HG03571 (cell line): ENCODE results near the gene SPACA9.

ENCODE experiments used
- ATAC-seq: cut with Tn5 transposase; IDR thresholded peaks from one replicate; pipeline ENCODE4 v1.9.1; 2021; ENCODE audit not compliant: unreplicated experiment

Gene SPACA9

GRCh38 chr9:132878695-132879456 lies at the start of gene SPACA9:
Gene SPACA9, plus strand, starts transcription at chr9:132878898. Its CDS starts 5,050 bp downstream, at chr9:132883948.
- ATAC-seq: no peak

- no peak for ATAC-seq
Observed at GRCh38 chr9:132832171-132832881, 46.4 kb upstream of the SPACA9 start.

GRCh38 chr9:132833550-132834121 lies 45.1 kb upstream of the SPACA9 start:
- ATAC-seq: no peak

GRCh38 chr9:132834343-132834742 lies 44.4 kb upstream of the SPACA9 start:
- ATAC-seq: no peak

GRCh38 chr9:132837501-132838286 lies 41.0 kb upstream of the SPACA9 start:
- ATAC-seq: no peak

- no peak for ATAC-seq
Observed at GRCh38 chr9:132838291-132838690, 40.4 kb upstream of the SPACA9 start.

- no peak for ATAC-seq
Observed at GRCh38 chr9:132840980-132841379, 37.7 kb upstream of the SPACA9 start.

- ATAC-seq: no peak
Observed at GRCh38 chr9:132842124-132843044, 36.3 kb upstream of the SPACA9 start.

- no peak for ATAC-seq
Observed at GRCh38 chr9:132846109-132846917, 32.4 kb upstream of the SPACA9 start.

- no peak for ATAC-seq
Observed at GRCh38 chr9:132846918-132847515, 31.7 kb upstream of the SPACA9 start.

- no peak for ATAC-seq
Observed at GRCh38 chr9:132849185-132849706, 29.5 kb upstream of the SPACA9 start.

- no peak for ATAC-seq
Observed at GRCh38 chr9:132853482-132853881, 25.2 kb upstream of the SPACA9 start.

GRCh38 chr9:132854832-132855231 lies 23.9 kb upstream of the SPACA9 start:
- no peak for ATAC-seq

GRCh38 chr9:132855904-132856303 lies 22.8 kb upstream of the SPACA9 start:
- ATAC-seq: no peak

GRCh38 chr9:132857031-132857430 lies 21.7 kb upstream of the SPACA9 start:
- no peak for ATAC-seq

GRCh38 chr9:132857616-132858342 lies 20.9 kb upstream of the SPACA9 start:
- no peak for ATAC-seq

GRCh38 chr9:132858751-132859150 lies 19.9 kb upstream of the SPACA9 start:
- no peak for ATAC-seq

GRCh38 chr9:132861666-132862065 lies 17.0 kb upstream of the SPACA9 start:
- no peak for ATAC-seq
